Cerebellar nuclear complex (tissue), 1 donor: ENCODE results near the gene APOE.

Experiments
- DNase-seq, 2 experiments: peaks; one replicate each; lab custom pipeline; 2025; lab: John Stamatoyannopoulos, UW

The APOE gene

DNA sequence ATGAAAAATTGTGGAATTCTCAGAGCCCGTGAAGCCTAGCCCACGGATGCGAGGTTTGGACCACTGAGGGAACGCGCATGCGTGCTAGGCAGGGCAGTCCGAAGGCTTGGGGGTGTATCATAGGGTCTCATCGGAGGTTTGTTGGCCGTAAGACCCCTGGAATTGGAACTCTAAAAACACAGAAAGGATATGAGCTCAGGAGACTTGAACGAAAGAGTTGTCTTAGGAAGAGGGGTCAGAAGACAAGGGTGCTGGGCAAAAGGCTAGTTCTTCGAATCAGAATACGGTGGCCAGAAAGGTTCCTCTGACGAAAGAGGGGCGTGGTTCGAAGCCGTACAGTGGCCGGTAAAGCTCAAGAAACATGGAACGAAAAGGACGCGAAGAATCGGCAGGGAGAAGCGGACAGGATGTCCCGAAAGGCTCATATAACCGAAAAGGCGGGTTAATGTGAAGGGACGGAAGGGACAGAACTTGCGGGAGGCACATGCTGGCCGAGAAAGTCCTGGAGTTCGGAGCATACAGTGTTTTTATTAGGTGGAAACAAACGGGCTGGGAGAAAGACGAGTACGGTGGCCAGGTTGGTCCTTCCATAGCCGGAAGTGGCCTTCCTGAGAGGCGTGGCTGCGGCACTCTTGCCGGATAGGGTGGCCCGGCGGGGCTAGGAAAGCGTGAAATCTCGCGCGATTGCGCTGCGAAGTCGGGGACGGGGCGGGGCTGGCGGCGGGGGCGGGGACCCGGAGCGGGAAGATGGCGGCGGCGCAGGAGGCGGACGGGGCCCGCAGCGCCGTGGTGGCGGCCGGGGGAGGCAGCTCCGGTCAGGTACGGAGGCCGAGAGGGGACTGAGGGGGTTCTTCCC is 49.3 kb downstream of the APOE start, which contains the start of gene CLPTM1:
TSS of gene CLPTM1 (plus strand) at position 732 of the 856 bp plus-strand sequence. CDS start at position 748, 16 bp downstream.
- DNase-seq = peak; percentile 26 to 77

DNA sequence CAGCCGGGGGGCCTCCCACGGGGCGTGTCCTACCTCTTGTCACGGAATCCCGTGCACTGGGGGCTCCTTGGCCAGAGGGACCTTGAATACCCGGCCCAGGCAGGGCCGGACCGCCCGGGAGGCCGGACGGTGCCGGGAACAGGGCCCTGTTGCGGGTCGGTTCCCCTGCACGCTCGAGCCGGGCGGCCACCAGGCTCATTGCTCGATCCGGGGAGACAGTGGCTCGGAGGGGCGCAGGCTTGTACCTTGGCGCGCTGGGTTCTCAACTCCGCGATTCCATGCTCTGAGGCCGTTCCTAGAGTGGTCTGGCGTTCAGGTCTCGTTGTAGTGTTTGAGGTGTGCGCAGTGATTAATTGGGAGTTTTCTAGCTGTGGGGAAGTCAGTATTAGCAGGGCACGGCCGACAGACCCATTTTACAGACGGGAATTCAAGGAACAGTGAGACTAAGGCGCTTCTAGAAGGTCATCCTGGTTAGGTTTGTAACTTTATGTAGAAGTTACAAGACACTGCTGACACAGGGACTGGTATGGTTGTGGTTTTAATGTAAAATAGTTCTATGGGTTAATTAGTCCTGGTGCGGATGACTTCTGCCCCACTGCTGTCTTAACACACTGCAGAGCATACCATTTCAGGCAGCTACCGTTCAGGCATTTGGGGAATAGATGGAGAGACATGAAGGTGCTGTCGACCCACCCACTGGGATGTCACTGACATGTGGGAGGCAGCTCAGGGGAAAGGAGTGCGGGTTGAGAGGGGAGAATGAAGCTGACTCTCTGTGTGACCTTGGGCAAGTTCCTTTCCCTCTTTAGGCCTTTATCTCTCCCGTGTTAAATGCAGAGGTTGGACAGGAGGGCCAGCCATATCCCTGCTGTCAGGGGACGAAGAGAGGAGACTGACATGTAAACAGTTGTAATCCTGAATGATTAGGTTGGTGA is 50.2 kb downstream of the APOE start:
- no peak for DNase-seq

DNA sequence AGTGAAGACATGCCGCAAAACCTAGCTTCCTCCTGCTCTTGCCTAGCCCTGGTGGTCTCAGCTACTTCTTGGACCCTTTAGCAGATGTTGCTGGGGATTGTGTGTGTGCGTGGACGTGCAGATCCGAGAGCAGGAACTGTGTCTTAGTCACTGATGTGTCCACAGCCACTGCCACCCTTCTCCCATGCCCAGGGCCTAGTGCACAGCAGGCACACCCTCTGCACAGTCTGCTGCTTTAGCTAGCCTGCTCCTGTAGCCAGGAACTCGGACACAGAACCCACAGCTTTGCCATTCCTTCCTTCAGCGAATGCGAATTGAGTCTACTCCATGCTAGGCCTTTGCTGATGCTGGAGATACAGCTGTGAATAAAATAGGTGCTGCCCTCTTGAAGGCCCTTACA is 51.9 kb downstream of the APOE start:
- no peak for DNase-seq

DNA sequence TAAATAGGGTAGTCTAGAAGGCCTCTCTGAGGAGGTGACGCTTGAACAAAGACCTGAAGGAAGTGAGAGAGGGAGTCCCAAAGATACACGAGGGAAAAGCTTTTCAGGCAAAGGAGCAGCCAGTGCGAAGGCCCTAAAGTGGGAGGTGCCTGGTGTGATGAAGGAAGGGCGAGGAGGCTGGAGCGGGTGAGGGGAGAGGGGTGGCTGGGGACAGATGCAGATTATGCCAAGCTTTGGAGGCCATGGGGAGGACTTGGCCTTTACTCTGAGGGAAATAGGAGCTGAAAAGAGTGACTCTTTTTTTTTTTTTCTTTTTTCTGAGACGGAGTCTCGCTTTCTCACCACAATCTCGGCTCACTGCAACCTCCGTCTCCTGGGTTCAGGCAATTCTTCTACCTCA is 52.5 kb downstream of the APOE start:
- DNase-seq = no peak
